T47D (cell line): Measurements from ENCODE around the gene PKP3.
"Not testable (repeated sequence)": the region's sequence is repeated elsewhere in the genome, so short reads cannot be mapped to it uniquely, and the experiment has no call there.

Experiments
- DNase-seq, 2 experiments: peaks; one replicate each; pipeline versions ENCODE4 v3.0.0 to v3.0.0-alpha.2; 2011 to 2012; ENCODE audit warnings: low read depth in 1 of 2, low spot score in 1 of 2
- JUND ChIP-seq: IDR thresholded peaks from 2 replicates; pipeline ENCODE4 v1.6.1; 2012; ENCODE audit warnings: low read depth
- in situ Hi-C: cut with HindIII; loops from 2 replicates; pipeline ENCODE4 v1.10.0; 2016; ENCODE audit warnings: low sequenced_read_pairs, low pct_unique_long_range_greater_than_20kb

PKP3 gene

DNA sequence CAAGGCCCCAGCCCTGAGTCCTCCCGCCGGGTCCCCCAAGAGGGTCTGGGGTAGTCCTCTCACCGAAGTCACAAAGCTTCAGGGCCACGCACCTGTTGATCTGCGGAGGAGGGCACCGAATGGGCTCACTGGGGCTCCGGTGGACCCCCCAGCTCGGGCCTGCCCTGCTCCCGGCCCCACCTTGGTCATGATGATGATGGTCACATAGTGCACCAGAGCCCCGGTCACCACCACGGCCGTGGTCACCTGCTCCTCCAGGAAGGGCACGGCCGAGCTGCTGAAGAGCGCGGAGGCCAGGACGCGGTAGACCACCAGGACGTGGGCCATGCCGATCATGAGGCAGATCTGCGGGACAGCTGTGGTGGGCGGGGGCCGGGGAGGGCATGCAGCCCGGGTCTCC lies 34.3 kb downstream of the PKP3 start:
- TF ChIP-seq JUND = no peak
- in situ Hi-C loops = no loop called here
- DNase-seq = no peak

DNA sequence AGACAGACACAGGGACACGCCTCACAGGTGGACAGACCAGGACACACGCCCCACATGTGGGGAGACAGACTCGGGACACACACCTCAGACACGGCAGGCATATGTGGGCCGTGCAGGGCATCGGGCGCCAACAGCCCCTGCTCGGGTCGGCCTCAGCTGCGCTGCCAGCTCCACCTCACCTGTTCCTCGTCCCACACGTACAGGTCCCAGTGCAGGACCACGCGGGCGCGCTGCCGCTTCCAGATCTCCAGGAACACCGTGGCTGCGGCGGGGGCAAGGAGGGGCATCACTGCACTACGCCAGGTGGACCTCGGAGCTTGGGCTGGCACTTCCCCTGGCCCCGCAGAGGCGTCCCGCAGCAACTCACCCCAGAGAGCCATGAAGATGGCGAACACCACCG lies 35.4 kb downstream of the PKP3 start:
- TF ChIP-seq JUND = no peak
- in situ Hi-C loops = no loop called here

DNA sequence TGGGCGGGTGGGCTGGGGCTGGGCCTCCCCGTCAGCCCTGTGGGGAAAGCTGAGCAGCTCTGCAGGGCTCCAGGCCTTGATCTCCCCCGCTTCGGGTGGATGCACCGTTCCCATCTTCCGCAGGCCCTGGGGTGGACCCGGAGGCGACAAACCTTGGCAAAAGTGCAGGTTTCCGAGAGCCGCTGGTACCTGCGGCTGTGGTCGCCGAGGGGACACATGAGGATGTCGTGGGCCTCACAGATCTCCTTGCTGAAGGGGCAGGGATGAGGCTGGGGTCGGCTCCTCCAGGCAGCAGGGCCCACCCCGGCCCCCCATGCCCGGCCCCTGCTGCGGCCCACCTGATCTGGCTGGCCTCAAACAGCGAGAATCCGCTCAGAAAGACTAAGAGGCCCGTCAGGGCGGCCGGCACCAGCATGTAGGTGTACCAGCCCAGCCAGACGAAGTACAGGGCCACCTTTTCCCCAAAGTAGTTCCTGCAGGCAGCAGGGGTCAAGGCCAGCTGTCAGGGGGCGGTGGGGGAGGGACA lies 36.0 kb downstream of the PKP3 start:
- TF ChIP-seq JUND = no peak
- in situ Hi-C loops = no loop called here
- DNase-seq = no peak

More for the DNA sequence above, 35.4 kb downstream of the PKP3 start:
- DNase-seq = no peak

DNA sequence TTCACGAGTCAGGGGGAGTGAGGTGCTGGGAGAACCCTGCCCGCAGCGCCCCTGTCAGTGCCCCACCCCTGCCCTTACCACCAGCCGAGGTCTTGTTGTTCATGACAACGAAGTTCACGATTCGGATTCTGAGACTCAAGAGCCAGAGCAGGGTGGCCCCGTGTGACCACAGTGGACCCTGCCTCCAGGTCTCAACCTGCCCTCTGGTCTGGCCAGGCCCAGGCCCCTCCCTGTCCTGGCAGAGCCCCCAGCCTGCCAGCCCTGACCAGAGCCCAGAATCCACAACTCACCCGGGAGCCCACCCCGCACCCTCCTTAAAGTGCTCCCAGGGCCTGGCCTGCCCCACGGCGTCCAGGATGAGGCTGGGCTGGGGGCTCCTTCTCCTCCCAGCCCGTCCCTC lies 37.9 kb downstream of the PKP3 start:
- DNase-seq = no peak
- in situ Hi-C loops = no loop called here
- TF ChIP-seq JUND = no peak

DNA sequence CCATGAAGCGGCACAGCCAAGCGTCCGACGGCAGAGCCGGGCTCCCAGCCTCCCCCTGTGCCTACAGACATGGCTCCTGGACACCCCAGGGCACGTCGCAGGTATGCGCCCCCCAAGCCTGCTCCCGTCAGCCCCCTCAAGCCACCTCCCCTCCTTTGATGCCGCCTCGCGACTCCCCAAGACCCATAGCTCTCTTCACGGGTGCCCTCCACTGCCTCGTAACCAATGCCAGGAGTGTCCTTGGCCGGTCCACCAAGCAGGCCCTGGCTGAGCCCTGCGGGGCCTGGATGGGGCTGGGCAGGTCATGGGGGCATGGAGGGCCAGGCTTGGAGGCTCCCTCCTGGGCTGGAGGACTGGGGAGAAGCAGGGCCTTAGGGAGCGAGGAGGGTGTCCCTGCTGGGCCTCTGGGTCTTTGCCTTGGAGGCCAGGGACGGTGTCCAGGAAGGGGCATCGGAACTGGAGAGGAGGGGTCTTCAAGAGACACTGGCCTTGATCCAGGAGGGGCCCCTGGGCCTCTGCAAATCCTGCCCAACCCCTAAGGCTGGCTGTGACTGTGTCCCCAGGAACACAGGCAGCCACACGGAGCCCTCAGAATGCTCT lies 38.6 kb downstream of the PKP3 start:
- DNase-seq = no peak
- no peak for TF ChIP-seq JUND
- in situ Hi-C loops = no loop called here

DNA sequence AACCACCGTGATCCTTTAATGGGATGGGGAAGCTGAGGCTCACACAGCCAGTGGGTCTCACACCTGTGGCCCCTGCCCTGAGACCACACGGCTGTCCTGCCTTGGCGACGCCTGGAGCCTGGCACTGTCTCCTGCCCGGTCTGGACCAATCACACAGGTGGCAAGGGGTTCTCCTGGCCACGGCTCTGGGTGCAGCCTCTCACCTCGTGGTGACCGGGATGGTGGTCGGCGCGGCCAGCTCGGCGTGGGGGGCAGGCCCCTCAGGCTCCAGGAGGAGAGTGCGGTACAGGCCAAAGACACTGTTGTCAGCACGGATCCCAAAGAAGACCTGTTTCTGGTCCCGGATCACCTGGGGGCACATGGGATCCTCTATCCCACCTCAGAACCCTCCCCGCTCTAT lies 39.1 kb downstream of the PKP3 start:
- in situ Hi-C loops = no loop called here
- TF ChIP-seq JUND = no peak
- no peak for DNase-seq

DNA sequence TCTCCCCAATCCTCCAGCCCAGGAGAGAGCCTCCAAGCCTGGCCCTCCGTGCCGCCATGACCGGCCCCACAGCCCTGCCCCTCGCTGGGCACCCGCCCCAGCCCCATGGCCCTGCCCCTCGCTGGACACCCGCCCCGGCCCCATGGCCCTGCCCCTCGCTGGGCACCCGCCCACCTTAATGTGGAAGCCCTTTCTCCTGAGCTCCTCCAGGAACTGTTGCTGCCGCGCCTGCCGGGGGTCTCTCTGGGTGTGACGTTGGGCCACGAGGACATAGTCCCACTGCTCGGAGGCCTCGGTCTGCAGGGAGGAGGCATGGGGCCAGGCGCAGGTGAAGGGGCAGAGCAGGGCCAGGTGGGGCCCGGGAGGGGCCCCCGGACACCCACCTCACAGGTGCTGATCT lies 39.6 kb downstream of the PKP3 start:
- no peak for DNase-seq
- in situ Hi-C loops = no loop called here
- TF ChIP-seq JUND = no peak

DNA sequence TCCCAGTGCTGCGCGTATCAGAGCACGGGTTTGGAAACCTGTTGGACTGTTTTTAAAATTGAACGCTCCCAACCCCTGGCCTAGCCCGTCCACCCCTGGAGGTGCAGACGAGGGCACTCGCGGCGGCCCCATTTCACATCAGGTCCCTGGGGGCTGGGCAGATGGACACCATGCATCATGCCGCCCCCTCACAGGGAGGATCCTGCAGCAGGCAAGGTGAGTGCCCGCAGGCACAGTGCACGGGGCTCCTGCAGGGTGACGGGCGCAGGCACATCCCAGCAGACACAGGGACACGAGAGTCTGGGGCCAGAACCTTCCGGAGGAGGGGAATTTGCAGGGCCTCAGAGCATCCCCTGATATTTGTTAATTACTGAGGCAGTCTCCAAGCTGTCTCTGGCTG lies 40.5 kb downstream of the PKP3 start:
- in situ Hi-C loops = no loop called here
- no peak for TF ChIP-seq JUND

DNA sequence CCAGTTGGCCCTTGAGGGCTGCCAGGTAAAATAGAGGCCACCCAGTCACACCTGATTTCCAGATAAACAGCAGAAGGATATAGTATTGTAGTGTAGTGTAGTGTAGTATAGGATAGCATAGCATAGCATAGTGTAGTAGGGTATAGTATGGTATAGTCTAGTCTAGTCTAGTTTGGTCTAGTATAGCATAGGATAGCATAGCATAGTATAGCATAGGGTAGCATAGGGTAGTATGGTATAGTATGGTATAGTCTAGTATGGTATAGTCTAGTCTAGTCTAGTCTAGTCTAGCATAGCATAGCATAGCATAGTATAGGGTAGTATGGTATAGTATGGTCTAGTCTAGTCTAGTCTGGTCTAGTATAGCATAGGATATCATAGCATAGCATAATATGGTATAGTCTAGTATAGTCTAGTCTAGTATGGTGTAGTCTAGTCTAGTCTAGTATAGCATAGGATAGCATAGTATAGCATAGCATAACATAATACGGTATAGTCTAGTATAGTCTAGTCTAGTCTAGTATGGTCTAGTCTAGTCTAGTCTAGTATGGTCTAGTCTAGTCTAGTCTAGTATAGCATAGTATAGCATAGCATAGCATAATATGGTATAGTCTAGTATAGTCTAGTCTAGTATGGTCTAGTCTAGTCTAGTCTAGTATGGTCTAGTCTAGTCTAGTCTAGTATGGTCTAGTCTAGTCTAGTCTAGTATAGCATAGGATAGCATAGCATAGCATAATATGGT lies 41.2 kb downstream of the PKP3 start:
- in situ Hi-C loops = not testable (repeated sequence)
- peak in 1 of 2 experiments; percentile 27 for DNase-seq

More for the DNA sequence above, 40.5 kb downstream of the PKP3 start:
- DNase-seq = no peak

DNA sequence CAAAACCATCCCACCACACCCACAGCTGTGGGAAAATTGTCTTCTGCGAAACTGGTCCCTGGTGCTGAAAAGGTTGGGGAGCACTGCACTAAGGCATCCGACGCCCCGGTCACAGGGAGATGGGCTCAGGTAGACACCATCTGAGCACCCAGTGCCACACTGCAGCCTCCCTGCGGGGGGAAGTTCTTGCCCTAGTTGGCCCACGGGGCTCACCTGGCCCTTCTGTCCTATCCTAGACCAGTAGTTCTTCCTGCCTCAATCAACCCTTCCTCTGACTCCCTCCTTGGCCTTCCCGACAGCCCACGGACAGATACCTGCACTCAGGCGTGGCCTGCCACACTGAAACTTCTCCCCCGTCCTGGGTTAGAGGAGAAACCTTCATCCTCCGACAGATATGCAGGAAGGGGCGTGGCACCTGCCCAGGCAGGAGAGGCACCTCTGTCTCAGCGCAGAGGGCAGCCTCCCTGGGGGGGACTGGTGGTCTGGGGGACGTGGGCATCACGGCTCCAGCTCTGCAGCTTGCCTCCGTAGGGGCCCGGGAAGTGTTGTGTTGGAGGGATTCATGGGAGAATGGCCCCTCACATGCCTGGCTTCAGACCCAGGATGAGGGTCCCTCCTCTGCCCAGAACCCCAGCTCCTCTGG lies 43.3 kb downstream of the PKP3 start:
- no peak for TF ChIP-seq JUND
- in situ Hi-C loops = no loop called here
- DNase-seq = no peak

DNA sequence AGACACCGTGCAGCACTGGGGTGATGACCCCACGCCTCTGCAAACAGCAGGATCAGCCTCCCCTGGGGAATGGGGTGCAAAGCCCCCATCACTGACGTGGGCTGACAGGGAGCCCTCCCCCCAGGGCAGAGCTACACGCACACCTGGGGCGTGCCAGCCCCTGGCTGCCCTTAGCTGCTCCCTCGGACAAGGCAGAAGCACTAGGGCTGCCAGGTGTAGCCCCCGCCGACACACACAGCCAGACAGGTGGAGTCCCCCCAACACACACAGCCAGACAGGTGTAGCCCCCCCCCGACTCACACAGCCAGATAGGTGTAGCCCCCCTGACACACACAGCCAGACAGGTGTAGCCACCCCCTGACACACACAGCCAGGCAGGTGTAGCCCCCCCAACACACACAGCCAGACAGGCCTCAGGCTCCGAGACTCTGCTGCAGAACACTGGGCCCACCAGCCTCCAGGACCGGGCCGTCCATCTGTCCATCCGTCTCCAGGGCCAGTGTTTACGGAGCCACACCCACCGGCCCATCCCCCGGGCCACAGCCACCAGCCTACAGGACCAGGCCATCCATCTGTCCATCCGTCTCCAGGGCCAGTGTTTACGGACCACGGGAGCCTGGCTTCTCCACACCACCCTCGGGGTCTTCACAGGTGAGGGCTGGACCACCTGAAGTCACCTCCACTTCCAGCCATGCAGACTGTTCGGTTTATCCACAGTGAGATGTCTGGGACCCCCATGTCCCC lies 44.3 kb downstream of the PKP3 start:
- no peak for DNase-seq
- in situ Hi-C loops = no loop called here
- TF ChIP-seq JUND = no peak

DNA sequence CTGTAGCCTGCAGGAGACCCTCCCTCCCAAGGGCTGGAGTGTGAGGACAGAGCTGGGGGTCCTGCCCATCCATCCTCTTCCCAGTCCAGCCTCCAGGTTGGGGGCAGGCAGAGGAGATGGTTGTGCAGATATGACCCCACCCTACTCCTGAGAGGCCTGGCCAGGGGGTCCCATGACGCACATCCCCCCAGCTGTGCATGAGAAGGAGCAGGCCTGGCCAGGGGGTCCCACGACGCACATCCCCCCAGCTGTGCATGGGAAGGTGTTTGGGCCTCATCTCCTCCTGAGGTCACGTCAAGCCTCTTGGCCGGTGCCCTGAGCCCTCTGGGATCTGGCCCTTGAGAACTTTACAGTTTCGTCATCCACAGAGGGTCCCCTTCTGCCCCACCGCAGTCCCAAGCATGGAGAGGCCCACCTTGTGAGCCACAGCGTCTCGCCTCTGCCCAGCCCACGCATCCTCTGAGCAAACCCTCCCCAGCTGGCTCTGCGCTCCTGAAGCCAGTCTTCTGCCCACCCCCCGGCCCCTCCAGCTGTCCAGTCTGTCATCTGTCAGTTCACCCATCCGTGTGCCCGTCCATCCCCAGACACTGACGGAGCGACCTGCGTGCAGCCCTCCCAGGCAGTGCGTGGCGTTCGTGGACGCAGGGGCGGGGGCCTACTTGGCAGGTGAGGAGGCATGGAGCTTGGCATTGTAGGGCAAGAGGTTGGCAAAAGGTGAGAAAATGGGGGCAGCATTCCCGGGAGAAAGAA lies 45.5 kb downstream of the PKP3 start:
- in situ Hi-C loops = no loop called here
- no peak for TF ChIP-seq JUND
- DNase-seq = no peak
